HCT116 (cell line): Measurements from ENCODE around the gene YIF1B.

Experiments used
- EZH2 ChIP-seq: fragments of 200-600 bp; sonication (generic); IDR thresholded peaks from 2 replicates; pipeline ENCODE4 v1.6.1; 2017; ENCODE audit warnings: antibody characterized with exemption, mixed run types
- TF ChIP-seq, protein P1 (sequence below), 3 experiments: fragments of 200-600 bp in 1 of 3; sonication (generic) in 1 of 3; IDR thresholded peaks in 2 of 3; conservative IDR thresholded peaks in 1 of 3; 2 replicates each; pipeline ENCODE4 v1.5.1; 2012 to 2017; ENCODE audit warnings: low read depth in 2 of 3, low read length in 2 of 3, antibody characterized with exemption in 1 of 3, borderline replicate concordance in 1 of 3, control low read depth in 1 of 3, mild to moderate bottlenecking in 1 of 3, mixed read lengths in 1 of 3, mixed run types in 1 of 3, moderate library complexity in 1 of 3; ENCODE audit not compliant: insufficient read depth in 1 of 3

DNA sequence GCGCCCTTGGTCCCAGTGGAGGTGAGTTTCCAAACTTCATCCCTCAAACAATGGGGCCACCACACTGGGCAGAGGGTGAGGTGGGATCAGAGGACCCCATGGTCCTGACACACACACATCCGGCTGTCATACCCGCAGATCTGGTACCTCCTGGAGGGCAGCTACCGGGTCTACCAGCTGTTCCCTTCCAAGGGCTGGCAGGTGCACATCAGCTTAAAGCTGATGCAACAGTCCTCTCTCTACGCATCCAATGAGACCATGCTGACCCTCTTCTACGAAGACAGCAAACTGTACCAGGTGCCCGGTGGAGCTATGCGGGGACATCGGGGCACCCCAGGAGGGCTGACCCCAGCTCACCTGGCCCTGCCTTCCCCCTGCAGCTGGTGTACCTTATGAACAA lies 44.6 kb upstream of the YIF1B start:
- TF ChIP-seq, protein P1, sequence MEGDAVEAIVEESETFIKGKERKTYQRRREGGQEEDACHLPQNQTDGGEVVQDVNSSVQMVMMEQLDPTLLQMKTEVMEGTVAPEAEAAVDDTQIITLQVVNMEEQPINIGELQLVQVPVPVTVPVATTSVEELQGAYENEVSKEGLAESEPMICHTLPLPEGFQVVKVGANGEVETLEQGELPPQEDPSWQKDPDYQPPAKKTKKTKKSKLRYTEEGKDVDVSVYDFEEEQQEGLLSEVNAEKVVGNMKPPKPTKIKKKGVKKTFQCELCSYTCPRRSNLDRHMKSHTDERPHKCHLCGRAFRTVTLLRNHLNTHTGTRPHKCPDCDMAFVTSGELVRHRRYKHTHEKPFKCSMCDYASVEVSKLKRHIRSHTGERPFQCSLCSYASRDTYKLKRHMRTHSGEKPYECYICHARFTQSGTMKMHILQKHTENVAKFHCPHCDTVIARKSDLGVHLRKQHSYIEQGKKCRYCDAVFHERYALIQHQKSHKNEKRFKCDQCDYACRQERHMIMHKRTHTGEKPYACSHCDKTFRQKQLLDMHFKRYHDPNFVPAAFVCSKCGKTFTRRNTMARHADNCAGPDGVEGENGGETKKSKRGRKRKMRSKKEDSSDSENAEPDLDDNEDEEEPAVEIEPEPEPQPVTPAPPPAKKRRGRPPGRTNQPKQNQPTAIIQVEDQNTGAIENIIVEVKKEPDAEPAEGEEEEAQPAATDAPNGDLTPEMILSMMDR (IDR thresholded peaks at IDR 0.05 in 2 of 3, conservative IDR thresholded peaks at IDR 0.05 in 1 of 3; ENCODE audit: borderline replicate concordance in 1 of 3, insufficient read depth in 1 of 3, low read depth in 2 of 3, low read length in 2 of 3): no peak
- TF ChIP-seq EZH2: no peak
